ENCODE data around the gene THRA.

- TF ChIP-seq RBBP5 (IDR thresholded peaks at IDR 0.05; ENCODE audit: borderline replicate concordance, low read depth, low read length), result no peak
- TF ChIP-seq, protein P1, sequence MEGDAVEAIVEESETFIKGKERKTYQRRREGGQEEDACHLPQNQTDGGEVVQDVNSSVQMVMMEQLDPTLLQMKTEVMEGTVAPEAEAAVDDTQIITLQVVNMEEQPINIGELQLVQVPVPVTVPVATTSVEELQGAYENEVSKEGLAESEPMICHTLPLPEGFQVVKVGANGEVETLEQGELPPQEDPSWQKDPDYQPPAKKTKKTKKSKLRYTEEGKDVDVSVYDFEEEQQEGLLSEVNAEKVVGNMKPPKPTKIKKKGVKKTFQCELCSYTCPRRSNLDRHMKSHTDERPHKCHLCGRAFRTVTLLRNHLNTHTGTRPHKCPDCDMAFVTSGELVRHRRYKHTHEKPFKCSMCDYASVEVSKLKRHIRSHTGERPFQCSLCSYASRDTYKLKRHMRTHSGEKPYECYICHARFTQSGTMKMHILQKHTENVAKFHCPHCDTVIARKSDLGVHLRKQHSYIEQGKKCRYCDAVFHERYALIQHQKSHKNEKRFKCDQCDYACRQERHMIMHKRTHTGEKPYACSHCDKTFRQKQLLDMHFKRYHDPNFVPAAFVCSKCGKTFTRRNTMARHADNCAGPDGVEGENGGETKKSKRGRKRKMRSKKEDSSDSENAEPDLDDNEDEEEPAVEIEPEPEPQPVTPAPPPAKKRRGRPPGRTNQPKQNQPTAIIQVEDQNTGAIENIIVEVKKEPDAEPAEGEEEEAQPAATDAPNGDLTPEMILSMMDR (IDR thresholded peaks at IDR 0.05; ENCODE audit: control extremely low read depth in 1 of 3, insufficient read depth in 1 of 3, low read depth in 1 of 3, low read length in 3 of 3), result no peak
- TF ChIP-seq POLR2A (IDR thresholded peaks at IDR 0.05; ENCODE audit: control extremely low read depth in 1 of 2, low read depth in 2 of 2, low read length in 2 of 2), result peak in 1 of 2 experiments; percentile 37; a peak in 1 of 3 replicates
- TF ChIP-seq EZH2 (IDR thresholded peaks at IDR 0.05; ENCODE audit: low read depth, low read length, severe bottlenecking), result no peak
- peak; percentile 14; the same call in 1 of the 2 replicates for TF ChIP-seq POLR2AphosphoS5 (IDR thresholded peaks at IDR 0.05; ENCODE audit: low read depth, low read length)
- TF ChIP-seq, protein P2, sequence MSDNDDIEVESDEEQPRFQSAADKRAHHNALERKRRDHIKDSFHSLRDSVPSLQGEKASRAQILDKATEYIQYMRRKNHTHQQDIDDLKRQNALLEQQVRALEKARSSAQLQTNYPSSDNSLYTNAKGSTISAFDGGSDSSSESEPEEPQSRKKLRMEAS (IDR thresholded peaks at IDR 0.05), result peak; percentile 25; the same call in 1 of the 2 replicates
- 0 out of 3 replicates have a peak, but pooled peaks of 1 of the 2 experiments have one; percentile 8 for TF ChIP-seq EP300 (IDR thresholded peaks at IDR 0.05; ENCODE audit: borderline replicate concordance in 1 of 2, low read depth in 2 of 2, low read length in 2 of 2)
- TF ChIP-seq KDM4A (IDR thresholded peaks at IDR 0.05; ENCODE audit: low read depth, low read length, severe bottlenecking), result no peak
- TF ChIP-seq CHD1 (IDR thresholded peaks at IDR 0.05; ENCODE audit: low read depth, low read length), result no peak
- TF ChIP-seq MAFK (IDR thresholded peaks at IDR 0.05; ENCODE audit: low read depth, low read length), result no peak
- TF ChIP-seq SP2 (IDR thresholded peaks at IDR 0.05; ENCODE audit: low read length), result no peak
These were observed 58.7 kb downstream of the THRA start, which contains the start of gene MSL1 for GRCh38 chr17:40121181-40122135.

Measured in H1 (cell line).